22Rv1 (cell line): ENCODE results near the gene CPNE5.

Experiments
- ZFX ChIP-seq: fragments of 450-650 bp; IDR thresholded peaks from 2 replicates; pipeline ENCODE4 v1.6.1; 2017; ENCODE audit warnings: antibody characterized with exemption, borderline replicate concordance
- TF ChIP-seq, protein P1 (sequence below): fragments of 450-650 bp; IDR thresholded peaks from 2 replicates; pipeline ENCODE4 v1.5.1; 2017; ENCODE audit warnings: mild to moderate bottlenecking

GRCh38 chr6:36815962-36816735 lies 23.1 kb downstream of the CPNE5 start:
- TF ChIP-seq, protein P1, sequence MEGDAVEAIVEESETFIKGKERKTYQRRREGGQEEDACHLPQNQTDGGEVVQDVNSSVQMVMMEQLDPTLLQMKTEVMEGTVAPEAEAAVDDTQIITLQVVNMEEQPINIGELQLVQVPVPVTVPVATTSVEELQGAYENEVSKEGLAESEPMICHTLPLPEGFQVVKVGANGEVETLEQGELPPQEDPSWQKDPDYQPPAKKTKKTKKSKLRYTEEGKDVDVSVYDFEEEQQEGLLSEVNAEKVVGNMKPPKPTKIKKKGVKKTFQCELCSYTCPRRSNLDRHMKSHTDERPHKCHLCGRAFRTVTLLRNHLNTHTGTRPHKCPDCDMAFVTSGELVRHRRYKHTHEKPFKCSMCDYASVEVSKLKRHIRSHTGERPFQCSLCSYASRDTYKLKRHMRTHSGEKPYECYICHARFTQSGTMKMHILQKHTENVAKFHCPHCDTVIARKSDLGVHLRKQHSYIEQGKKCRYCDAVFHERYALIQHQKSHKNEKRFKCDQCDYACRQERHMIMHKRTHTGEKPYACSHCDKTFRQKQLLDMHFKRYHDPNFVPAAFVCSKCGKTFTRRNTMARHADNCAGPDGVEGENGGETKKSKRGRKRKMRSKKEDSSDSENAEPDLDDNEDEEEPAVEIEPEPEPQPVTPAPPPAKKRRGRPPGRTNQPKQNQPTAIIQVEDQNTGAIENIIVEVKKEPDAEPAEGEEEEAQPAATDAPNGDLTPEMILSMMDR: no peak
- no peak for TF ChIP-seq ZFX
